GM21381 (cell line): Measurements from ENCODE around the gene ADPRM.
A peak's percentile ranks its signal among the peaks of the same experiment; 100 is the strongest.
"Not testable (repeated sequence)": the region's sequence is repeated elsewhere in the genome, so short reads cannot be mapped to it uniquely, and the experiment has no call there.

Experiments
- ATAC-seq: cut with Tn5 transposase; IDR thresholded peaks from one replicate; pipeline ENCODE4 v1.9.1; 2021; ENCODE audit warnings: mild to moderate bottlenecking, moderate library complexity; ENCODE audit not compliant: unreplicated experiment

ADPRM gene

DNA sequence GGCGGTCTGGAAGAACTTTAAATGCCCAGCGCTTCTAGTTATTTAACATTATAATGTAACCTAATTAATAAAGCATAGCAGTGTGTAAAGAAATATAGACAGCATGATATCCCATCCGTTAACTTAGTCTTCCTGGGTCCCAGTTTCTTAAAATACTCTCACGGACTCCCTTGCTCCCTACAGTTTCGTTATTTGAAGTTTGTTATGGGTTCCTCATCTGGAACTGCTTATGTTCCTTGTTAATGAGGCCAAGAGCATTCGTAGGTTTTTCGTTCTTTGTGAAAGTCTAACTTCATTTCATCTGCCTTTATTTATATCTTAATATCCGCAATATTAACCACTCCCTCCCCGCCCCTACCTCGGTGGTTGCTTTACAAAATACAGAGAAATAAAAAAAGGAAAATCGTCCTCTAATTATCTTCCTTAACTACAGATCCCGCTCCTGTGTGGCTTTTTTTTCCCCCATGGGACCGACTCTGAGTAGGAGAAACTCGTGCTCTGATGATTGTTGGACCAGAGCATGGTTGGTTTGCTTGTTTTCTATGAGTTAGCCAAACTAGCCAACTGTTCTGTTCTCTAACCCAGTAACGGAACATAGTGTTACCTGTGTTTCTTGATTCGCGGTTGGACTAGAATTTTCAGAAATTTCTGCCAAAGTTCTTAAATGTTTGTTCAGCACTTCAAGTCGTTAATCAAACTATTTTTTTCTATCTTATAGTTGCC, 863 bp downstream of the ADPRM start:
- ATAC-seq: no peak

DNA sequence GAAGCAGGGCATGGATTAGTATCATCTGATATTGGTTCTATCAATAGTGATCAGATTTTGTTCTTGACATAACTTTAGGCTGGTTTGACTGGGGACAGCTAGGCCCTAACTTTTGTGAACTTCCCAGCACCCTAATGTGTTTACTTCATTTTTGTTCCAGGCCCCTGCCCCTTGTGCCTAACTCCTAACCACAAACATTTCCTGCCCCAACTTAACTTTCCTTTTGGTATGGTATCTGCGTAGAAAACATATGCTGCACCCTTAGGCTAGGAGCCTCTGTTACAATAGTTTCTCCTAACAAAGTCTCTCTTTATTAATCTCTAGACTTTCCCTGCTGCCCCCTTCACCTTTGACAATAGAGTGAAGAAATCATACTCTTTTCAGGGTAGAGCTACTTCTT, 2.5 kb downstream of the ADPRM start:
- ATAC-seq: no peak

DNA sequence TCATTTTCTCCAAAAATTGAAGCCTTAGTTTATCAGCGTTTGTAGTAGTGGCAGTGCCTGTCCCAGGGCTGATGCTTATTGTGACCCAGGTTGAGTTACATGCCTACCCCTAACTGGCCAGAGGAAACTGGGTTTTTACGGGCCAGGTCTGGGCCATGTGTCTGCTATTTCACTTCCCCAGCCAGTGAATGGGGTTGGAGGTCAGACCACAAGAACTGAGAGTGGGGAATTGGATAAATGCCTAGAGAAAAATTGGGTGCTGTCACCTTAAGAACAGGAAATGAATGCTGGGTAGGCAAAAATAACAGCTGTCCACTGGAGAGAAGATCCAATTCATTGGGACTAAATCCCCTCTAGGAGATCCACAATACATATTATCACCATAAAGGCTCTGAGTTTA, 5.2 kb downstream of the ADPRM start:
- no peak for ATAC-seq

DNA sequence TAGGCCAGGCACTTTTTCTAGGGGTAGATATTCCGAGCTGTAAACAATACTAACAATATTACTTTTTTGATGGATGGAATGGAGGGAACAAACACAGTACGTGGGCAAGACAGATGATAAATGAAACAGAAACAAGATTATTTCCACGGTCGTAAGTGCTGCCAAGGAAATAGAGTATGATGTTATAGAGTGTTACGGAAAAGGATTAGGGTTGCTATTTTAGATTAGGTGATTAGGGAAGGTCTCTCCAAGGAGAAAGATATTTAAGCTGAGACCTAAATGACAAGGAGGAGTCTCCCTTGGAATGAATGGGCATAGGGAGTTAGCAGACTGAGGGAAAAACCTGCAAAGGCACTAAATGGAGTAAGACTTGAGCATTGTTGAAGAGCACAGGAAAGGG, 8.3 kb downstream of the ADPRM start:
- no peak for ATAC-seq

DNA sequence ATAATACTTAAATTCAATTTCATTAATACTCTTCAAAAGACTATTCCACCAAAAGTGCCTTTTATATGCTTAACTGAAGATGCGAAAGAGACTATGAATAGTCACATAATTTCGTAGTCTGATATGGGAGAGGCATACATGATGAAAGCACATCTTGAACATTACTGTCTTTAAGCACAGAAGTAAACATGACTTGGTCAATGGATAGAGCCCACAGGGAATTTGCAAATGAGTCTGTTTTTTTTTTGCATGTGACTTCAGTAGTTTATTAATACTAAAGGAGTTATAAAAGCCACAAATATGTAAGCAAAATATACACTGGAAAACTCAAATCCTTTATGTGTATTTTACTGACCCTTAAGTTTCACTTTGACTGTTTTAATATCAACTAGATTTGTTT, 15.9 kb downstream of the ADPRM start:
- ATAC-seq: no peak

DNA sequence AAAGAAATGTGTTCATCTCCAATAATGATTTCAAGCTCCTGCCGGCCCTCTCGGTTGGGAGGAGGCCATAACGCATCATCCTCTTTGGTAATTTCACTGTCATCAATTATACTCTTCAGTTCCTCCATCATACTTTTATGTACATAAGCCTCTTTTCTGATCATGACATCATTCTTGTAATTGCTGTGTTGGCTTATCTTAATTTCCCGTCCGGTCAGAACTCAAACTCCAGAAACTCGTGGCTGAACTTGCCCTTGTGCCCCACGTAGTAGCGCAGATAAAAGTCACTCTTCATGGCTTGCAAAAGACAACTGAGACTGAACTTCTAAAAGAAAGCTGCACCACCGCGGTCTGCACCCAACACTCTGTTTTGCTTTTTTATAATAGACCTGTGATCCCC, 18.8 kb downstream of the ADPRM start:
- no peak for ATAC-seq

DNA sequence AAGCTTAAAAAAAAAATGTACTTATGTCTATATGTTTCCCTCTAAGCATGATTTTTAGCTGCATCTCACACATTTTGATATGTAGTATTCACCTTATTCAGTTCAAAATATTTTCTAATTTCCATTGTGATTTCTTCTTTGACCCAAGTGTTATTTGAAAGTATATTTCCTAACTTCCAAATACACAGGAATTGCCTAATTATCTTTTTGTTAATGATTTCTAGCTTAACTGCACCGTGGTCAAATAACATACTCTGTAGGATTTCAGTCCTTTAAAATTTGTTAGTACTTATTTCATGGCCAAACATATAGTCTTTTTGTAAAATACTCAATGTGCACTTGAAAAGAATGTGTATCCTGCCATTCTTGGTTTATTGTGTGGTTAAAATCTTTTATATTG, 21.2 kb downstream of the ADPRM start:
- no peak for ATAC-seq

DNA sequence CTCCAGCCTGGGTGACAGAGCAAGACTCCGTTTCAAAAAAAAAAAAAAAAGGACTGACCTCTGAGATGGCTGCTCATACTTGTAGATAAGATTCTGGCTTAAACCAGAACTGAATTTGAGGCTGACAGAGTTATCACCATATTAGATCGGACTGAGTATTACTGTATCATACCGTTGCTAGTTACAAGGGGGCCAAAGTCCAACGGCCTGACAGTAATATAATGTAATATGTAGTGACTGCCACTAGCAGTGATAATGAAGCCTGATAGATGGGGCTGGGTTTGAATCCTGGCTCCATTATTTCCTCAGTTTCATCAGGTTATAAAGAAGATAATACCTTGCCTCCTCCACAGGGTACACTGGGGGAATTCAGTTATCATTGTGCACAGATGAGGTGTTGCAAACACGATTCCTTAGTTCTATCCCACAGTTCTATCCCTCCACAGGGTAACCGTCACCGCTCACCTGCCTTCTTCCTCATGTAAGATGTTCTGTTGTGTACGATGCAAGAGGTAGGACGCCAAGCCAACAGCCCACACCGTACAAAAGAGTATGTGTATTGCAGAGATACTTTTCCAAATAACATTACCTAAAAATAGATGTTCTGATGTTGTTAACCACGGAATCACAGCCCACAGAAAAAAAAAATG, 27.3 kb downstream of the ADPRM start:
- ATAC-seq: no peak

DNA sequence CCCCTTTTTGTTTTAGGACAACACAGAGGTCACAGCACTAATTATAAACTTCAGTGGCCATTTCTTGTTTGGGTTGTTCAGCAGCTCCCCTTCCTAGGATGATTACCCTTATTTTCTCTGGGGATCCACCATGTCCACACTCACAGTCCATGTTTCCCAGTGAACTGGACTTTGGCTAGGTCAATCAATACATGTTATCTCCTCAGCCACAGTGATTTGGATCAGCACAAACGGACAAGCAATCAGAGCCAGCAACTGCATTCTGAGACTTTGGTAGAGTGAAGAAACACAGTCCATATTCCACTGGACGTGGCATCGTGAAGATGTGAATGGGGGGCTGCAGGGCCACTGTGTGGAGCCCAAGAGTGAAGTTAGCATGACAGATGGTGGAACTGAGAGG, 27.9 kb downstream of the ADPRM start:
- no peak for ATAC-seq

DNA sequence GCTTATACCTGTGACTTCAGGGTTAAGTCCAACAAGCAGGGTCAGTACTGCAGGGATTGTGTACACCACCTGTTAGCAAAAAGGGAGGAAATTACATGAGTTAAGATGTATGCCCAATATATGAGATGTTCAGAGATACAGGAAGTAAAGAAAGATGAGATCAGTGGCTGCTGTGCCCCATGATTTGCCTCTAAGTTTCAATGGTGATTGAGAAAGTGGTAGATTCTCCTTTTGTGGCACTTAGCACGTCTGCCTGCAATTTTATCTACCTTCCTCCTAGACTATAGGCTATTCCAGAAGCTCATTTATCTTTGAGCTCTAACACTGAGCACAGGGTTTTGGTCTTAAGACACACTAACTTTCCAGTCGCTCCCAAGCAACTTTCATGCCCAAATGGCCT, 28.8 kb downstream of the ADPRM start:
- no peak for ATAC-seq

DNA sequence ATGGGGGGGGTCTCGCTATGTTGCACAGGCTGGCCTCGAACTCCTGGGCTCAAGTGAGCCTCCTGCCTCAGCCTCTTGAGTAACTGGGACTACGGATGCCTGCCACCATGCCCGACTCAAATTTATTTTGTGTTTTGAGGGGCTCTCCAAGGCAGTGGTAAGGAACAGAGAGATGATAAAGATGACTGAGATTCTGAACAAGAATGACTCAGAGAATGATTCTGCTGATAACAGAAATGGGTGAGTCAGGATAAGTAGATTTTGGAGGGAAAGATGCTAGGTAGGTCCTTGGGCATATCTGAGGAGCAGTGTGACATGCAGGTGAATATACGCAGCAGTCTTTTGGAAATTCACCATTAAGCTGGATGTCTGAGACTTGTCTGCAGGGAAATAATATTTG, 29.8 kb downstream of the ADPRM start:
- no peak for ATAC-seq

DNA sequence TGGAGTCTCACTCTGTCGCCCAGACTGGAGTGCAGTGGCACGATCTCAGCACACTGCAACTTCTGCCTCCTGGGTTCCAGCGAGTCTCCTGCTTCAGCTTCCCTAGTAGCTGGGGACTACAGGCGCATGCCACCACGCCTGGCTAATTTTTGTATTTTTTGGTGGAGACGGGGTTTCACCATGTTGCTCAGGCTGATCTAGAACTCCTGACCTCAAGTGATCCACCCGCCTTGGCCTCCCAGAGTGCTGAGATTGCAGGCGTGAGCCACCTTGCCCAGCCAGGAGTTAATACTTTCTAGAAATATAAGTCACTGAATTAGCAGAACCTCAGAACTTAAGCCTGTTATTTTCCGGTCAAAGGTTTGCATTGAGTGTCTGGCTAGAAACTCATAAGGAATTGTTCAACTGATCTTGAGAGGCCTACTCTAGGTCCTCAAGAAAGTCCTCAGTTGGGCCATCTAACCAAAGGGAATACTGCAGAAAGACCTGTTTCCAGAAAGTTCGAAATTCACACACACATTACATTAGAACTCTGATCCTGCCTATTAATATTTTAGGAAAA, 31.0 kb downstream of the ADPRM start:
- ATAC-seq: no peak

DNA sequence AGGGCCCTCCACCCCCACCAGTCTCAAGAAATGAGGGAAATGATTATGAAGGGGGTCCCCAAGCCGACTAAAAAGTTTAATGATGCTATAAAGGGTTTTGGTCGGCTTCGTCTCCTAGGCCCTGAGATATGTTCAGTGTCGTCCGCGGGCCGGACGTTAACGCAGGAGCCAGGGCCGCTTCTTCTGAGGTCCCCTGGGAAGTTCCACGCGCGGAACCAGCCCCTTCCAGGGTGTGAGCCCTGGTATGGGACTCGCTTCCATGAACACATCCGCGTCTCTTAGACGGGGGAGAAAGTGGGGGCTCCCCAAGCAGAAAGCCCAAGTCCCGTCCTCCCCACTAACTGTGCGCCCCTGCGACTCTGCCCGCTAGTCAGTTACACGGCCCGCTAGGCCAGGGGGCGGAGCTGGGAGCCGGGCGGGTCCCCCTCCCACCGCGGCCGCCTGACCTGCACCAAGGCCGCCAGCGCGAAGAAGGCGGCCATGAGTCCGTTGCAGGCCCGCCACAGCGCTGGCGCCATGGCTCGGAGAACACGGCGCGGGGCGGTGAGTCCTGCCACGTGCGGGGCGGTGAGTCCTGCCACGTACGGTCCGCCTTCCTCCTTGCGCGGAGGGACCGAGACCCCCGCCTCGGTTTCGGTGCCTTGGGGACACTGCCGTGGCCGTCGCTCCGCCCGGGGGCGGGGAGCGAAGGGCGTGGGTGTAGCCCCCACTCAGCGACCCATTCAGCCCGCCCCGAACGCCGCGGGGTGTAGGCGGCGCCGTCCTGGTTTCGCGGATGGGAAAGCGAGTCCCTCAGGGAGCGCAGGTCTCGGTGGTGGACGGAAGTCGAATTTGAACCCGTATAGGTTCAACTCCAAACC, 32.2 kb downstream of the ADPRM start, which contains the start of gene TMEM220:
TSS of gene TMEM220 (minus strand) at position 690 of the 860 bp plus-strand sequence. CDS start at position 518, 172 bp downstream.
- ATAC-seq: peak; percentile 79

DNA sequence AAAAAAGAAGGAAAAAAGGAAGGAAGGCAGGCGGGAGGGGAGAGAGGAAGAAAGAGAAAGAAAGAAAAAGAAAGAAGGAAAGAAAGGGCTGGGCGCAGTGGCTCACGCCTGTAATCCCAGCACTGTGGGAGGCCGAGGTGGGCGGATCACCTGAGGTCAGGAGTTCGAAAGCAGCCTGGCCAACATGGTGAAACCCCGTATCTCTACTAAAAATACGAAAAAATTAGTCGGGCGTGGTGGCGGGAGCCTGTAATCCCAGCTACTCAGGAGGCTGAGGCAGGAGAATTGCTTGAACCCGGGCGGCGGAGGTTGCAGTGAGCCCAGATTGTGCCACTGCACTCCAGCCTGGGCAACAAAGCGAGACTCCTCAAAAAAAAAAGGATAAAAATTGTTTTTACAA, 32.9 kb downstream of the ADPRM start:
- ATAC-seq: peak; percentile 8

DNA sequence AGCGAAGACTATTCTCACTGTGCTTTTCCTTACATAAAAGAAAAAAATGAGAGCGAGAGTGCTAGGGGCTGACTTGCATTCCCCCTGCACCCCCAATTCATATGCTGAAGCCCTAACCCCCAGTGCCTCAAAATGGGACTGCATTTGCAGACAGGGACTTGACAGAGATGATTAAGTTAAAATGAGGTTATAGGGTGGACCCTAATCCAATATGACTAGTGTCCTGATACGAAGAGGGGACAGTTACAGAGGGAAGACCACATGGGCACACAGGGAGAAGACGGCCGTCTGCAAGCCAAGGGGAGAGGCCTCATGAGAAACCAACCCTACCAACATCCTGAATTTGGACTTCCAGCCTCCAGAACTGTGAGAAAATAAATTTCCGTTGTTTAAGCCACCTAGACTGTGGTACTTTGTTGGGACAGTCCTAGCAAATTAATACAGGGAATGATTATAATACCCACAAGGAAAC, 34.0 kb downstream of the ADPRM start:
- no peak for ATAC-seq

DNA sequence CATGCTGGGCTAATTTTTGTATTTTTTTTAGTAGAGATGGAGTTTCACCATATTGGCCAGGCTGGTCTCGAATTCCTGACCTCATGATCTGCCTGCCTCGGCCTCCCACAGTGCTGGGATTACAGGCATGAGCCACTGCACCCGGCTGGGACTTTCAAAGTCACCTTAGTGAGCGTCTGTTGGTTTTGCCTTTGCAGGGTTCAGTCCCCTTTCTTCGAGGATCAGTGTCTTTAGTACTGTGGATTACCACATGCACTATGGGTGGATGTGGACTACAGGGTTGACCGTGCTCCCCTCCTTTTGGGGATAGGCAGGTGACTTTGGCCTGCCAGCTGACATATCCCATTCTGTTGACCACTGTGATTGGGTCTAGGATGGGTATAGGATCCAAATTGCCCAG, 34.7 kb downstream of the ADPRM start:
- not testable (repeated sequence) for ATAC-seq

DNA sequence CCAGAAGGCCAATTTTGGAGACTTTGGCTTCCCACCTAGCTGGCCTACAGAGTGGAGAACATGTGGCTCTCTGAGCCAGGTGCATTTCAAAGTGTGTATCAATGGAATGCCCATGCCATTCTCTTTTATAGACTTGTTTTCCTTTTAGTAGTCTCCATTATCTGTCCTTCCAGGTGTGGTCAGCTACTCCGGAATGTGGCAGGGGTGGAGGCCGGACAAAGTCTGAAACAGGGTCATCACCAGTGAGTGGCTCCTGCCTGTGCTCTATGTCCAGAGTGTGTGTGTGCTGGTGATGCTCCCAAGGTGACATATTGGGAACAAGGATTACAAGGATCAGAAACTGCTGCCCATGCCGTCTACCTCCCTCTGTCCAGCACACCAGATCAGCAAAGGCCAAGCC, 36.3 kb downstream of the ADPRM start:
- no peak for ATAC-seq

DNA sequence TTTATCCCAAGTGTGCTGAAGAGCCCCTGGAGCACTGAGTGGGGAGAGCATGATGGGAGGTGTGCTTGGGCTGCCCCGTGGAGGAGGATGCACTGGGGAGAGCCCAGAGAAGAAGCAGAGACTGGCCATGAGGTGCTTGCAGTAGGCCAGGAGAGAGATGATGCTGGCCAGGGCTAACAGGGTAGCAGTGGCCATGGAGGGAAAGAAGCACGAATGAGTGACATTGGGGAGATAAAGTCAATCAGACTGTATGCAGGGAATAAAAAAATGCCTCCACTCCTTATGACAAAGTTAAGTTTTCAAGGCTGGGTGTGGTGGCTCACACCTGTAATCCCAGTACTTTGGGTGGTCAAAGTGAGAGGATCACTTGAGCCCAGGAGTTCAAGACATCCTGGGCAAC, 37.9 kb downstream of the ADPRM start:
- ATAC-seq: no peak

DNA sequence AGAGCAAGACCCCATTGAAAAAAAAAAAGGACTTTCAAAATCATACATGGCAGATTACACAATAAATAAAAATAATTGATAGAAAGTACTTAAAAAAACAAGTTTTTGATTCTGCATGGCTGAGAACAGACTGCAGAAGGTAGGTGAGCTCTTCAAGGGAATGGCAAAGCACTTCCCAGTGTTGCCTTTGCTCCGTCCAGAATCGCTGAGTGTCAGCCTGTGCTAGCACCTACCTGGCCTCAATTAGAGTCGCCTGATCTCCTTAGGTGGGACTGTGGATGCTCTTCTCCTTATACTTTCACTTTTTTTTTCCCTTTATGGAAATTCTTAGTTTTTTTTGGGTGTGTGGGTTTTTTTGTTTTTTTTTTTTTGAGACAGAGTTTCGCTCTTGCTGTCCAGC, 38.4 kb downstream of the ADPRM start:
- ATAC-seq: no peak

DNA sequence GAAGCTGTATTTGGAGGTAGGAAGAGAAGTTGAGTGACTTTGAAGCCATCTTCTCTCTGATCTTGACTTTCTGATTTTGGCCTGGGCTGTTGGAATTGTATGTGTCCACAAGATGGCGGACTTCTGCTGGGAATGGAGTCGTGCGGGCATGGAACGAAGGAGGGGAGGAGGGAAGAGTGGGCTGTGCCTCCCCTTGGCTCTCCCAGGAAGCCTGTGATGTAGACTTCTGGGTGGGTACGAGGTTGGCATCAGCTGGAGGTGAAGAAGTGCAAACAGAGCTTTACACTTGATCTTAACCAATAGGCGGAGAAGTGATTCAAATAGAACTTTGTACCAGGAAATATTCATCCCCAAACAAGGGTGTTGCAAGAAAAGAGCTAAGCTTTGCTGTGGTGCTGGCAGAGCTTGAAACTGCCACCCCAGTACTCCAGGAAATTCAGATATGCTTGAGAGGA, 39.8 kb downstream of the ADPRM start:
- no peak for ATAC-seq

DNA sequence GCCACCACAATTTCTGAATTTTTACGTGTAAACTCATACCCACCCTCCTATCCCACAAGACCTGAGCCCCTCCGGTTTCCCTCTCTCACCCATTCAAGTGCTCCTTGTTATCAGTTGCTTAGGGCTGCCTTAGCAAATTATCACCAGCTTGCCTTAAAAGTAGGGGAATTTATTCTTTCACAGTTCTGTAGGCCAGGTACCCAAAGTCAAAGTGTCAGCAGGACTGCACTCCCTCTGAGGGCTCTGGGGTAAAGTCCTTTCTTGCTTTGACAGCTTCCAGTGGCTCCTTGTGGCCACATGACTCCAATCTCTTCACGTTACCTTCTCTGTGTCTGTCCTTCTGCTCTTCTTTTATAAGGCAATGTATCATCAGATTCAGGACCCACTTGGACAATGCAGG, 40.3 kb downstream of the ADPRM start:
- no peak for ATAC-seq
